NCI-H226 (cell line): Measurements from ENCODE around the gene ANKRD11.
"Not testable (repeated sequence)": the region's sequence is repeated elsewhere in the genome, so short reads cannot be mapped to it uniquely, and the experiment has no call there.

Experiments
- DNase-seq: peaks from one replicate; pipeline ENCODE4 v3.0.0-alpha.2; 2015

The ANKRD11 gene

GRCh38 chr16:89426736-89427530, 63.4 kb downstream of the ANKRD11 start:
- no peak for DNase-seq

DNA sequence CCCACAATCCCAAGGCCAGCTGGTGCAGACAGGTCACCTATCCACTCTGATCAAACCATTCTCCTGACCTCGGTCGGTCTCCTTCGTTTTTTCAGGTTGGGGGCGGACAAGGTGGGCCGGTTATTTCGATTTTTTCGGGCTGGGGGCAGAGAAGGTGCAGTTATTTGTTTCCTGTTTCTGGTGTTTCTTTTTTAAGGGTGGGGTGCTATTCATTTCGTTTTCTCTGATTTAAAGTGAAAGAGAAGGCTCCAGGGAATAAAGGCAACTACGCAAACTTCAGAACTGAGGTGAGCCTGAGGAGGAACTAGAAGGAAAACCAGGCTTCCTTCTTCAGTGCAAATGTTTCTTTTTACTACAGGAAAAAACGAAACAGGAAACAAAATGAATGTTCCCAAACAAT, 64.8 kb downstream of the ANKRD11 start:
- no peak for DNase-seq

GRCh38 chr16:89423681-89424260, 66.6 kb downstream of the ANKRD11 start:
- no peak for DNase-seq

- peak; percentile 12 for DNase-seq
Observed at GRCh38 chr16:89422905-89423630, 67.3 kb downstream of the ANKRD11 start.

- DNase-seq = no peak
Observed at GRCh38 chr16:89422527-89422904, 67.8 kb downstream of the ANKRD11 start.

DNA sequence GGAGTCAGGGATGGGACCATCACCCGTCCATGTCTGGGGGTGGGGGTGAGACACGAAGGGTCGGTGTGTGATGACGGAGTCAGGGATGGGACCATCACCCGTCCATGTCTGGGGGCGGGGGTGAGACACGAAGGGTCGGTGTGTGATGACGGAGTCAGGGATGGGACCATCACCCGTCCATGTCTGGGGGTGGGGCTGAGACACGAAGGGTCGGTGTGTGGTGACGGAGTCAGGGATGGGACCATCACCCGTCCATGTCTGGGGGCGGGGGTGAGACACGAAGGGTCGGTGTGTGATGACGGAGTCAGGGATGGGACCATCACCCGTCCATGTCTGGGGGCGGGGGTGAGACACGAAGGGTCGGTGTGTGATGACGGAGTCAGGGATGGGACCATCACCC, 69.1 kb downstream of the ANKRD11 start:
- DNase-seq = not testable (repeated sequence)

GRCh38 chr16:89420204-89420603, 70.2 kb downstream of the ANKRD11 start:
- DNase-seq = no peak

DNA sequence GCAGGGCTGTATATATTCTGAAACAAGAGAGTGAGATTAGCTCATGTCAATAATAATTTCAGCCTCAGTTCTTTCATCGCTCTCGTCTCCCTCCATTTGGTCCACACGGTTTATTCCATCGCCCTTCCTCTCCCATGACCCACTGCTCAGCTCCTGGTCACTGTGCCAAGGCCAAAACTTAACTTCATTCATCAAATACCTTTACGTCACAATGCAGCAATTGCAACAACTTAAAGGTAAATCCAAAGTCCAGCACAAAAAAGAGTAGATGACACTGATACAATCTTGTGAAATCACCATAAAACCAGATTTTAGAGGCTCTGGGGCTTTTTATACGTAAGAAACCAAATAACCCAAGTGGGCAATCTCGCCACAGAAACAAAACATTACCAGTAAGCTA, 72.0 kb downstream of the ANKRD11 start:
- no peak for DNase-seq

DNA sequence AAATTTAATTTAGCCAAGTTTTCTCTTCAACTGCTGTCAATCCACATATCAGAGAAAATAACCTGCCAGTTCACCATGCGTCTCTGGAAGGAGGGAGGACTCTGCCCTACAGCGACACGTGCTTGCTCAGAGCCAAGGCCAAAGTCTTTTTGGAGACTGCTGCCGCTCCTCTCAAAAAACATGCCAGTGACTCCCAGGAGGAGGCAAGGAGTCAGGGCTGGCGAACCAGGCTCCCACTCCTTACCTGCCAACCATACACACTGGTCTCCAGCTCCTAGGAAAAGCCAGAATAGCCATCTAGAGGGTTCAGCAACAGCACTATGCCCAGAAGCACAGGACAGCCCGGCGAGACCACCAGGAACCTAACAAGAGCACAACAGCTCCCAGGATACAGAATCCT, 73.0 kb downstream of the ANKRD11 start:
- no peak for DNase-seq

- no peak for DNase-seq
Observed at GRCh38 chr16:89413811-89414585, 76.4 kb downstream of the ANKRD11 start.

DNA sequence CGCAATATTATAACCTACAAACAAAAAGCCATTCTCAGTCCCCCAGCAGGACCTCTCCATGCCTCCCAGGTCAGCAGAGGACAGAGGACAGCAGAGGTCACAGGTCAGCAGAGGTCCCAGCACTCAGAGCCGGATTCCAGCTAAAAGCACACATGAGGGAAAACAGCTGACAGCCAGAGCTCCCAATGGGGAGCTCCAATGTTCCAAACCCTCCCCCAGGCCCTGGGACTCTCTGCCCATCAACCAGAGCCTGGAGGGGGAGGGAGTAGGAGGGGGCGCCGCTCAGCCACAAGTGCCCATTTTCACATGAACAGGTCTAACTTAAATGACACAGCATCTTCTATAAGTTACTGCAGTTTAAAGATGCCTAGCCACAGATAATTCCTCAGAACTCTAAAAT, 77.5 kb downstream of the ANKRD11 start:
- DNase-seq = no peak

DNA sequence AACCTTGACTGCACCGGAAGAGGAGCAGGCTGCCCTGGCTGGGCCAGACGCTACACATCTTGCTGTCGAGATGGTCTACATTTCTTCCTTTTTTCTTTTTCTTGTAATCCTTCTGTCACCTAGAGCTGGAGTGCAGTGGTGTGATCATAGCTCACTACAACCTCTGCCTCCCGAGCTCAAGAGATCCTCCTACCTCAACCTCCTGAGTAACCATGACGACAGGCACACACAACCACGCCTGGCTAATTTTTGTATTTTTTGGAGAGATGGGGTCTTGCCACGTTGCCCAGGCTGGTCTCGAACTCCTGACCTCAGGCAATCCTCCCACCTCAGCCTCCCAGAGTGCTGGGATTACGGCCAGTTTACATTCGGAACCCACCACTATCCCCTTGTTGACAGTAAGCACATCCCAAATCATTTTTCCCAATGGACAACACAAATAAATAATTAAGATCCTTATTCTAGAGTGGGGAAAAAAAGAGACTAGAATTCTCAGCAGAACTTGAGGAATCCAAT, 79.0 kb downstream of the ANKRD11 start:
- DNase-seq = no peak

DNA sequence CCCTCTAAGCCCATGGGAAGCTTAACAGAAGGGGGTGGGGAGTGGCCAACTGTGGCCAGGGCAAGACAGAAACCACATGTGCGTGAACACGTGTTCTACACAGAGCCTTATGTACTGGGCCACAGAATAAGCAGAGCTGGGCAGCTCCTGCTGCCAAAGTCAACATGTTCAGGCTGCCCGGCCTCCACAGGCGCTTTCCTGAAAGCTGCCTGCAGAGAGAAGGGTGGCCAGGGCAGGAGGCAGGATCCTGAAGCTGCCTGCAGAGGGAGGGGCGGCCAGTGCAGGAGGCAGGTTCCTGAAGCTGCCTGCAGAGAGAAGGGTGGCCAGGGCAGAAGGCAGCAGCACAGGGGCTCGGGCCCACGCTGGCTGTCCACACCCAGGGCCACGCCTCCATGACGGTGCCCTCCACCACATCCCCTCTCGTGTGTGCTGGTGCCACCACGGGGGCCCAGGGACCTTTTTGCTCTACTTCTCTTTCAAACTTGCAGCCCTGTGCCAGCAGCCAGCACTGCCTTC, 79.5 kb downstream of the ANKRD11 start:
- no peak for DNase-seq

DNA sequence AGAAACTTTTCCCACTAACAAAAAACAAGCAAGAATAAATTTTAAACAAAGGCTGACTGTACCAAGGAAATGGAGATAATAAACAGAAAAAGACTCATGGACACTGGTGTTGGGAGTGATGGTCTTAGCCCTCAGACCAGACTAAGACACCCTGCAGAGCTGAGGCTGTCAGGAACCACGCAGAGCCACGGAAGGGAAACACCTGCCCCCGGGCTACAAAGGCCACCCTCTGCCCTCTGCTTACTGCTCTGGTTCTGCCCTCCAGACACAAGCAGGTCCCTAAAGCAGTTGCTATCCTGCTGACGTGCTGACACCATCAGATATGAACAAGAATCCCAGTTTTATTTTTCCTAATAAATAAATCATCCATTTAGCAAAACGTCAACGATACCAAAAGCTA, 80.0 kb downstream of the ANKRD11 start:
- DNase-seq = no peak

DNA sequence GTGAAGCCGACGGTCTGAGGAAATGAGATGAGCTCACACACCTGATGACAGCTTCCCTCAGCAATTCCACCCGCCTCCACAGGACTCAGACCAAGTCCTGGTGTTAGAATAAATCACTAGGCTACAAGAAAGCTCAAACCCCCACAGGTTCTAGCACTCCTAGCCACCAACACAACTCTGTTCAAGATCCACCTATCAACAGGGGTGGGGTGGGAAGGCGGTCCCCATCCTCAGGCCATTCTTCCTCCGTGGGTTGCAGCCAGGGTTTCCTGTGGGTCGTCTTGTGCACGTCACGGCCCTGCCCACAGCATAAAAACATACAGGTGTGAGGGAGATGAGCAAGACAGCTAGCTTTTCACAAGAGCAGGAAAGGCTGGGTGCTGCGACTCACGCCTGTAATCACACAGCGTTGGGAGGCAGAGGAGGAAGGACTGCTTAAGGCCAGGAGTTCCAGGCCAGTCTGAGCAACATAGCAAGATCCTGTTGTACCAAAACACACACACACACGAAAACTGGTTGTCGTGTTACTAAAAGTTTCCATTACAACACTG, 81.1 kb downstream of the ANKRD11 start:
- peak; percentile 69 for DNase-seq

DNA sequence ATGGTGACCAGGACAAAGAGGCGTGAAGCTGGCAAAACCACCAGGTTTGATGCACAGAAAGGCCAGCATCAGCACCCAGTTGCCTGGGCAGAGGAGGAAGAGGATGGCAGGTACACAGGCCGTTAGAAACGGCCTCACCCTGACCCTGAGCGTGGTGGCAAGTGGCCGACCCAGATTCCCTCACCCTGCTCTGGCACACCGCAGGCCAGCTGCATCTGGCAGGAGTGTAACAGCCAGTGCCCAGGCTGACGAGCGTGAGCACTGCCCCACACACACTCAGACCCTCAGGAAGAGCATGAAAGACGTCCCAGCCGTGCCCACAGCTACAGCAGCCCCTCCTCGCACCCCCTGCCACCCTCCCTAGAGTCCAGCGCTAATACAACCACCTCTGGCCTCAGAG, 82.0 kb downstream of the ANKRD11 start:
- no peak for DNase-seq

DNA sequence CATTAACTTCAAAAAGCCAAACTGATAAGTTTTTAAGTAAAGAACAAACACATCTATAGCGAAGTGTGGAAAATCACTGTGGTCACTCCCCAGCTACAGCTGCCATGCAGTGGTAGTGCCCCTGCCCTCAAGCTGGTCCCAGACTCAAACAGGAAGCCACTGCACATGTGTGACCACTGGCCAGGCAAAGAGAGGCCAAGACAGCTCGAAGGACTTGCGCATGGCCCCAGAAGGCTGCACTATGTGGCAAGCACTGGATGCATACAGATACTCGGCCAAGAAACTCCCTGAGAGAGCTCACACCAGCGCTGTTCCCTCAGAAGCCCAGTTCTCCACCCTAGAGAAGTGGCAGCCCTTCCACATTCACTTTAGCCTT, 82.4 kb downstream of the ANKRD11 start:
- DNase-seq = no peak

GRCh38 chr16:89407282-89407924, 83.0 kb downstream of the ANKRD11 start:
- no peak for DNase-seq

DNA sequence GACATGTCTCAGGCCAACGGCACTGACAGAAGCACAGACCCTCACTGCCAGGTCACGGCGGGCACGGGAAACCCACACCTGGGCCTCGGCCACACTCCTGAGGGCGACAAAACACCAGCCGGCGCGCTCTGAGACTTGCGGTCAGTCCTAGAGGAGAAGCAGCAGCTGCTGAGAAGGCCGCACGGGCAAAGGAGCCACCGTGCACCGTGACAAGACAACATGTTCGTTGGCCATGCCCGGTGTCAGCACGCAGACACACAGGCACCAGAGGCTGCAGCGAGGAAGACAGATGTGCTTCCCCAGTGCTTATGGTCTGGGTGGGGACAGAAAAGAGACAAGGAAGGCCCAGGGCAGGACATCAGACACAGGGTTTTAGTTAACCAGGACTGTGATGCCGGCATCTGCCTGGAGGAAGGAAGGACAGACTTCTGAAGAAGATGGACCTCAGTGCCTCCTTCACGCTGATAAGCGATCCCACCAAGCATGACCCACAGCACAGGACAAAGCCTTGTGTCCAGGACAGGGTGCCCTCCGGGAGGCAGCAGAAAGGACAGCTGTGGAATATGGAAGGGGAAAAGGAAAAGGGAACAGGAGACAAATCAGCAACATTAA, 84.0 kb downstream of the ANKRD11 start:
- DNase-seq = no peak

DNA sequence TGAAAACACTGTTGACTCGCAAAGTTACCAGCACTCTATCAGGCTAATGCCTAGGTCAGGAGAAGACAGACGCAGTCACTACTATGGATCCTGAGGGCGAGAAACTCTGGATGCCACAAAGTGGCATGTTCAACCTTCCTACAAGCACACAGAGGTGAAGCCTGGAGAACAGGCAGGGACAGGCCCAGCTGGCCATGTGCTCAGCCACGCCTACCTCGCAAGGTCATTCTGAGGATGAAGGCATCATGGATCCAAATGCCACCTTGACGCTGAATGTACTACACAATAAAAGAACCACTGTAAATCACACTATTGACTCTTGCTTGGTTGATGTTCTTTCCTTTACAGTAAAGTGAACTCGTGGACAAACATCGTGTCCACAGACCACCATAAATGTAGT, 85.8 kb downstream of the ANKRD11 start:
- DNase-seq = no peak

- no peak for DNase-seq
Observed at GRCh38 chr16:89402962-89403361, 87.4 kb downstream of the ANKRD11 start.
